Stimulated activated naive CD4-positive, alpha-beta T cell (primary cell): ENCODE data around the gene SYCE1.
A peak's percentile ranks its signal among the peaks of the same experiment; 100 is the strongest.
"Not testable (repeated sequence)": the region's sequence is repeated elsewhere in the genome, so short reads cannot be mapped to it uniquely, and the experiment has no call there.

Experiments used
- DNase-seq, 6 experiments: peaks; one replicate each; lab custom pipeline; 2025; lab: John Stamatoyannopoulos, UW

Gene SYCE1

DNA sequence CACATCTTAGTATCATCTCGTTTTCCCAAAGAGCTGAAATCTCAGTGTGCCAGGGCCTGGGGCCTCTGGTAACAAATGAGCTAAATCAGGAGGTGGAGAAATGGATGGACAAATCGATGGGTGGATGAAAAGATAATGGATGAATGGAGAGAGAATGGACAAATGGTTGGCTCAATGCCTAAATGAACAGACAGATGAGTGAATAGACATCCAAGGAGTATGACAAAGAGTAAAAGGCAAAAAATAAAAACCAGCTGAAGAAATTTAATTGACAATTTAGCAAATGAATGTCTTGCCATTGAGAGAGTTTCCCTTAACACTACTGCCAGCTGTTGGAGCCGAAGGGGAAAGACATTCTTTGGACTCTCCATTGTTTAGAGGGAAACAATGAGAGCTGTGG is 8.0 kb downstream of the SYCE1 start:
- no peak for DNase-seq

DNA sequence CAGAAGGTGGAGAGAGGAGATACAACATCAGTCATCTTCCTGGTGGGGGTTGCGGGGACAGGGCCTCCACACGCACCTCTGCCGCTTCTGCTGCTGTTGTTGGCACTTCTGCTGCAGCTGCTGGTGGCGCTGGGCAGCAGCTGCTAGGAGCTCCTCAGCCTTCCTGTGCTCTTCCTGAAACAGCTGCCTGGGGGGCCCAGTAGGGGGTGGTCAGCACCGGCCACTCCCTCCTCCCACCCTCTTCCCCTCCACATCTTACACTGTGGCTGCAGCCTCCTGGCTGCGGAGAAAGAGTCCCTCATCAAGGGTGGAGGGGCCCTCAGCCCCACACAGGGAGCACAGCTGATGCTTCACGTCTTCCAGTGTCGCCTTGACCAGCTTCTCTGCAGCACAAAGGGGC is 9.9 kb downstream of the SYCE1 start:
- no peak for DNase-seq

DNA sequence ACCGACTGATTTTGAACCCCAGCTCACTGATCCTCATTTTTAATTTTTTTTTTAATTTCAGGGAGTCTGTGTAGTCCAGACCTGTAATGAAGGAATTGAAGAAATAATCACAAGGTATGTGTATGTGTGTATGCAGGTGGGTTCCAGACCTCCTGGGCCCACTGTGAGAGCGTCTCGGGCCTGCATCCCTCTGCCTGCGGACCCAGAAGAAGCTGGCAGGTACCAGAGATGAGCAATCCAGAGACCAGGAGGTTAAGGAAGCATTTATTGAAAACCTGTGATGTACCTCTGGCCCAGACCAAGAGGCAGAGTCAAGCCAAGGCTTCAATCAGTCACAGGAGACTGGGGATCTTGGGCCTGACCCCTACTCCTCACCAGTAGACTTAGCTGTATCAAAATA is 10.8 kb downstream of the SYCE1 start:
- DNase-seq: no peak

DNA sequence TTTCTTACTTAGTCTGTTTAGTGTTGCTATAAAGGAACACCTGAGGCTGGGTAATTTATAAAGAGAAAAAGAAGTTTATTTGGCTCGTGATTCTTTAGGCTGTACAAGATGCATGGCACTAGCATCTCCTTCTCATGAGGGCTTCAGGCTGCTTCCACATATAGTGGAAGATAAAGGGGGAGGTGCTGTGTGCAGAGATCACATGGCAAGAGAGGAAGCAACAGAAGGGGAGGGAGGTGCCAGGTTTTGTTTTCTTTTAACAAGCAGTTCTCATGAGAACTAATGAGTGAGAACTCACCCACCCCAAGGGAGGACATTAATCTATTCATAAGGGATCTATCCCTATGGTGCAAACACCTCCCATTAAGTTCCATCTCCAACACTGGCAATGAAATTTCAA is 20.9 kb downstream of the SYCE1 start:
- DNase-seq: no peak

DNA sequence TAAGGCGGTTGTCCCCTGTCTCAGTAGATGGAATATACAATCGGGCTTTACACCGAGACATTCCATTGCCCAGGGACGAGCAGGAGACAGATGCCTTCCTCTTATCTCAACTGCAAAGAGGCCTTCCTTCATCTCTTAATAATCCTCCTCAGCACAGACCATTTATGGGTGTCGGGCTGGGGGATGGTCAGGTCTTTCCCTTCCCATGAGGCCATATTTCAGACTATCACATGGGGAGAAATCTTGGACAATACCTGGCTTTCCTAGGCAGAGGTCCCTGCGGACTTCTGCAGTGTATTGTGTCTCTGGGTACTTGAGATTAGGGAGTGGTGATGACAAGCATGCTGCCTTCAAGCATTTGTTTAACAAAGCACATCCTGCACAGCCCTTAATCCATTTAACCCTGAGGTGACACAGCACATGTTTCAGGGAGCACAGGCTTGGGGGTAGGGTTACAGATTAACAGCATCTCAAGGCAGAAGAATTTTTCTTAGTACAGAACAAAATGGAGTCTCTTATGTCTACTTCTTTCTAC is 23.9 kb downstream of the SYCE1 start:
- not testable (repeated sequence) for DNase-seq

DNA sequence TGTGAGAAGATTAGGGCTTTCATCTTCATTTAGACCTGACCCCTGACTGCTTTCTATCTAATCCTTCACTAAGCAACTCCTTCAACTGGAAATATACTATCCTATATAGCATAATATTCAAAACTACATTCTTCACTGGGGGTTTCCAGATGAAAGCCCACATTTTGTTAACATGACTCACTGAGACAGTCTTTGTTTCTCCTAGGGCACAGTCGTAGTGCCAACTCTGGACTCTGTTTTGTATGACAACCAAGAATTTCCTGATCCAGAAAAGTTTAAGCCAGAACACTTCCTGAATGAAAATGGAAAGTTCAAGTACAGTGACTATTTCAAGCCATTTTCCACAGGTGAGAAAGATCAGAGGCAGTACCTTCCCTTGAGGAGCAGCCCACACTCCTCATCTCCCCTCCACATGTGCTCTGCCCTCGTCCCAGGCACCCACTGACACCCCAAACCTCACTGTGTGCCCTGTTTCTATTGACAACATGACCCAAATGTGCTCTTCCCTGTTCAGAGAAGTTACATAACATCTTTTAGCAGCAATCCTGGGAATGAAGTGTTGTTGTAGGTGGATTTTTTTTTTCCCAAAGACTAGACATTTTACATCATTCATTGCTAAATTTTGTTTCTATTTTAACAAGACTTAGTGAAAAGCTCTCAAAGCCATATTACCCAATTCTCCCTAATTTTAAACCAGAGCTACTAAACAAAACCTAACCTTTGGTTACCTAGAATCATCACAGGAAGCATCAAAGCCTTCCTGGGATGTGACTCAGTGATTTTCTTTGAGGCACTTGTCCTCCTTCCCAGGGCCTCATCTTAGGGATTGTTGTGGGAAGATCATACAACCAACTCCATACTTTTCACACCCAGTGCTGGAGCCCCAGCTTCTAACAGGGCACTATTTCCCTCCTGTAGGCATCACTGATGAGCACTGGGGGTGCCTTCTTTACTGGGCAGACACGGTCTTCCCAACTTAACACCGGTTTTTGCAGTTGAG is 27.5 kb downstream of the SYCE1 start:
- no peak for DNase-seq

DNA sequence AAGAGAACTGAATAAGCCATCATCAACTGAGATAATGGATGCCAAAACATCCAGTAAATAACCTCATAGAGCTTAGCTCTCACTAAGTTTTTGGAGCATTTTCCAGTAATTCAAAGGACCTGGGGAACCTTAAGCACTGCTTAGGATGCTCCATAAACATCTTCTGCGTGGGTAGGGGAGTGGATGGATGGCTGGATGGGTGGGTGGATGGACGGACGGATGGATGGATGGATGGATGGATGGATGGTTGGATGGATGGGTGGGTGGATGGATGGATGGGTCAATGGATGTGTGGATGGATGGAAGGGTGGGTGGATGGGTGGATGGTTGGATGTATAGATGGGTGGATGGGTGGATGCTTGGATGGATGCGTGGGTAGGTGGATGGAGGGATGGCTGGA is 29.2 kb downstream of the SYCE1 start:
- DNase-seq: no peak

DNA sequence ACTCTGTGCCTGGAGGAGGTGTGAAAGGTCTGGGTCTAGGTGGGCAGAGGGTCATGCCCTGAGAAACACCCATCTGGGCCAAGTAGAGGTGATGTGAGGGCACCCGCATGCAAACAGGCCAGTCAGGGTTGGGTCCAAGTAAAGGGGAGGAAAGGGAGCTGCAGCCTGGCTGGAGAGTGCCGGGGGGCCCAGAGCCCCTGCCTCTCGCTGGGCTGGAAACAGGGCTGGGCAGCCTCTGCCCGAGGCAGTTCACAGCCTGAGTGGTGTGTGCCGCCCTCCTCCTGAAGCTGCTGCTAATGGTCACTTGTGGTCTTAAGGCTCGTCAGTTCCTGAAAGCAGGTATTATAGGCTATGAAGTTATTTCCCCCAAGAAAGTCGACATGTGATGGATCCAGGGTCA is 31.0 kb downstream of the SYCE1 start:
- no peak for DNase-seq

DNA sequence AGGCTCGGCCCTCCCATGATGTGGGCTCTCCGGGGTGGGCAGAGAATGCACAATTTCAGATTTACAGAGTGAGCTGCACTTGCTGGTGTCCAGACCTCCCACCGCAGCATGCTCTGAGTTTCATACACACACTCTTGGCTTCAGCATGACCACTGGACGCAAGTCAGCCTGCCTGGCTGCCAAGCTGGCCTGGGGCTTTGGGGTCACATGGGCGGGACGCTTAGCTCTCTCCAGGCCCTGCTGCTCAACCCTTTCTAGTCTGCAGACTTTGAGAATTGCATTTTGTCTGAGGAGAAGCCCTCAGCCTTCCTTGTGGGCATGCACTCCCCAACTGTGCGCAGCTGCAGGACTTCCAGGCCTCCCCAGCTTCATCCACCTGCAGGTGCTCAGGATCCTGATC is 32.5 kb downstream of the SYCE1 start:
- no peak for DNase-seq

DNA sequence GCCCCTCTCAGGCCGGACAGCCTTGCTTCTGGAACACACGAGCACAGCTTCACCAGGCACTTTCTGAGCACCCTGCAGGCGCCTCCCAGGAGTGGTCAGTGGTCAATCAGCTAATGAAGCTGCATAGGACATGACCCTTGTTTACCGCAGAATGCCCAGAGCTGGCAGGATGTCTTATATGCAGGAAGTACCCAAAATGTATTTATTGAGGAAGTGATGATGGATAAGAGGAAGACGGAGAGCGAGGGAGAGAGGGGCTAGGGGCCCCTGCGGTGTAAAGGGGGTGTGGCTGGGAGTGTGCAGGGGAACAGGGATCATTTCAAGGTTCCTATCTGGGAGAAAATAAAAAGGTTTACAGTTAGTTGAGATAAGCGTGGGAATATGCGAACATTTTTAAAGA is 34.9 kb downstream of the SYCE1 start:
- DNase-seq: no peak

DNA sequence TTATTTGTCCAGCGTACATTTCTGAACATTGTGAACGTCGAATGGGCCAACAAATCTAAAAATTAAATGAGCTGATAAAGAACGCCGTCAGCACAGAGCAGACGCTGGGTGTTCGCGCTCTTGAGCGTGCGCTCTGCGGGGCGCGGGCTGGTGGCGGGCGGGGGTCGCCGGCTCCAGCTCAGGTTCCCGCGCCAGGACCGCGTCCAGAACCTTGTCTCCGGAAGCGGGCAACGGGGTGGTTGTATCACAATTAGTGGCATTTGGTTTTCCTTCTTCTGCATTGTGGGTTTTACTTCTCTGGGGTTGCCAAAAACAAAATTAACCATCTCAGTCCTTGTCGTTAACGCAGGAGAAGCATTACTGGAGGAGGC is 35.8 kb downstream of the SYCE1 start:
- no peak for DNase-seq

DNA sequence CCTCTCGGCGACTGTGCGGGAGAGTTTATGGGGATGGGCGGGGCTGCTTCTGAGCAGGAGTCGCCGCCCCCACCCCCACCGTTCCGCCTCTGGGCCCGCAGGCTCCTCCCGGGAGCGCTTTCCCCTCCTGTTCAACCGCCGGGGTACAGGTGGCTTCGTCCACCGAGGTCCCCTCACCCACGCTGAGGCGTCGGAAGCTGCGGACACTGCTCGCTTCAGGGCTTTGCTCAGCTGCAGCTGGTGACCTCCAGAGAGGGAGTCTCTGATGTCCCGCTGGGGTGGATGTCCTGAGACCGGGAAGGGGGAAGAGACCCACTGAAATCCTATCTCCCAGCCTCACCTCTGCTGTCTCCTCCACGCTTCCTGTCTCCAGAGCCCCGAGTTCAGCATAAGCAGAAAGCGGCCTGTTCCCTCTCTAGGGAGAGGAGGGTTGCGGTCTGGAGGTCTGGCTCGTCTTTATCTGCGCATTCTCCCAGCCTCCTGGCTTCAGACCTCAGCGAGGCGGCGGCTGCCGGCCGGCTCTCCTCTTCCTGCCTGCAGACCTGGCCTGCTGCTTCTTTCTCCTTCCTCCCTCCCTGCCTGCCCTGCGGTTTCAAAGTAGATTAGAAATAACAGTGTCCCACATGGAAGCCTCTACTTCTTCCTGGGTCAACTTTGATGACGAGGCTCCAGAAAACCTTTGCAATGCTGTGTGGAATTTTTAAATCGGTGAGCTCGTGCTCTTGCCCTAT is 36.4 kb downstream of the SYCE1 start:
- DNase-seq: no peak

DNA sequence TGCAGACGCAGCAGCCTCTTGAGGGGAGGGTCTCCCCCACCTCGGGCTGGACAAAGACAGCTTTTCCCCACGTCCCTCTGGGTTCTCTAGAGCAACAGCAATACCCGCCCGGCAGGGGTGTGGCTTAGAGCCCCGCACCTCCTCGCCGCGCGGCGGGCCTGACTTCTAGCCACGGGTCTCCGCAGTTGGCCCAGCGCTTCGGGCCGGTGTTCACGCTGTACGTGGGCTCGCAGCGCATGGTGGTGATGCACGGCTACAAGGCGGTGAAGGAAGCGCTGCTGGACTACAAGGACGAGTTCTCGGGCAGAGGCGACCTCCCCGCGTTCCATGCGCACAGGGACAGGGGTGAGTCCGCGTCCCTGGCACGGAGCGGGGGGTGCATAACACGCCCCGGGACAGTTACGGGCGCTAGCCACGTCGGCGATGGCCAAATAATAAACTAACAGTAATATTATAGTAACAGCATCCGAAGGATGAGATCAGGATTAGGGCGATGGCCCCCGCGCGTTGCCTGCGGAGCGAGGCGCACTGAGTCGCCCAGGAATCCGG is 37.0 kb downstream of the SYCE1 start:
- no peak for DNase-seq

DNA sequence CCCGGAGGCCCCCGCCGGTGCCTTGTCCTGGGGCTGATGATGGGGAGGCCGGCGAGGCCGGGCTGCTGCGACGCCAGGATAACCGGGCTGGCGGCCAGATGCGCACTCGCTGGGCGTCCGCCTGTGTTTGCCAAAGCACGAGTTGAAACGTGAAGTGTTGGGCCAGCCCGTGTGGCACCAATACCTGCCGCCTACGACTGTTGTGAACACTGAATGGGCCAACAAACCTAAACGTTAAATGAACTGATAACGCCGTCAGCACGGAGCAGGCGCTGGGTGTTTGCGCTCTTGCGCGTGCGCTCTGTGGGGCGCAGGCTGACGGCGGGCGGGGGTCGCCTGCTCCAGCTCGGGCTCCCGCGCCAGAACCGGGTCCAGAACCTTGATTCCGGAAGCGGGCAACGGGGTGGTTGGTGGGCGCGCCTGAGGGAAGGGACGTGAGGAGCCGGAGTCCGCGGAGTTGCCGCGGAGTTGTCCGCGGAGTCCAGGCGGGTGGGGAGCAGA is 37.6 kb downstream of the SYCE1 start:
- DNase-seq: no peak

DNA sequence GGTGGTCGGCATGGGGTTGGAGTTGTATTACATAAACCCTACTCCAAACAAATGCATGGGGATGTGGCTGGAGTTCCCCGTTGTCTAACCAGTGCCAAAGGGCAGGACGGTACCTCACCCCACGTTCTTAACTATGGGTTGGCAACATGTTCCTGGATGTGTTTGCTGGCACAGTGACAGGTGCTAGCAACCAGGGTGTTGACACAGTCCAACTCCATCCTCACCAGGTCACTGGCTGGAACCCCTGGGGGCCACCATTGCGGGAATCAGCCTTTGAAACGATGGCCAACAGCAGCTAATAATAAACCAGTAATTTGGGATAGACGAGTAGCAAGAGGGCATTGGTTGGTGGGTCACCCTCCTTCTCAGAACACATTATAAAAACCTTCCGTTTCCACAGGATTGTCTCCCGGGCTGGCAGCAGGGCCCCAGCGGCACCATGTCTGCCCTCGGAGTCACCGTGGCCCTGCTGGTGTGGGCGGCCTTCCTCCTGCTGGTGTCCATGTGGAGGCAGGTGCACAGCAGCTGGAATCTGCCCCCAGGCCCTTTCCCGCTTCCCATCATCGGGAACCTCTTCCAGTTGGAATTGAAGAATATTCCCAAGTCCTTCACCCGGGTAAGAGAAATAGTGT is 38.3 kb downstream of the SYCE1 start, which contains the start of gene CYP2E1:
TSS of gene CYP2E1 (plus strand) at position 407 of the 632 bp plus-strand sequence. CDS start at position 440, 33 bp downstream.
- no peak for DNase-seq

DNA sequence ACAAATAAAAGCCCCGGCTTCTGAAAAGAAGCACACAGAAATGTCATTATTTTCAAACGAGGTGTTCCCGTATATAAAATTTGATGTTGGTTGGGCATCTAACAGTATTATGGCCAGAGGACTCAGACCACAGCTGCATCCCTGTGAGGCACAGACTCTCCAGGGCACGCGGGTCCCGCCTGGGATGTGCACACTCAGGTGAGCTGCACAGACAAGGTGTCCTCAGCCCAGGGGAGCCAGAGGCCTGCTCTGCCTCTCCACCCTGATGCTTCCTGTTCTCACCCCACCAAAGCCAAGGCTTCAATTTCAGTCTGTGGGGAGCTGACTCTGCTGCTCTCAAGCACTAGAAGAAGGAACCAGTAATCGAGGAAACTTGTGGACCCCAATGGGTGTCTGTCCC is 39.9 kb downstream of the SYCE1 start:
- no peak for DNase-seq

DNA sequence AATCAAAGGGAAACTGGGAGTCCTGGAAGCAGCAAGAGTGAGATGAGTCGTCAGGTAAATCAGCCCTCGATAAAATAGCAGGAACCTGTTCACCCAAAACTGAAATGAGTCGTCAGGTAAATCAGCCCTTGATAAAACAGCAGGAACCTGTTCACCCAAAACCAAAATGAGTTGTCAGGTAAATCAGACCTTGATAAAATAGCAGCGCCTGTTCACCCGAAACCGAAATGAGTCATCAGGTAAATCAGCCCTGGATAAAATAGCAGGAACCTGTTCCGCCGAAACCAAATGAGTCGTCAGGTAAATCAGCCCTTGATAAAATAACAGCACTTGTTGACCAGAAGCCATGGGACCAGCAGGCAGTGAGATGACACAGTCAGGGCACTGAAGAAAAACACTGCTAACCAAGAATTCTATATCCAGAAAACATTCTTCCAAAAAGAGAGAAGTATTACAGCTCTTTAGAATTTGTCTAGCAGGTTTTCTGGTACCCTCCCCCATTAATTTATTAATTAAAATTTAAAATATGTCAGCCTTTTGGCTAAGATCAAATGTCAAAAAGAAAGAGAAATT is 41.7 kb downstream of the SYCE1 start:
- no peak for DNase-seq

DNA sequence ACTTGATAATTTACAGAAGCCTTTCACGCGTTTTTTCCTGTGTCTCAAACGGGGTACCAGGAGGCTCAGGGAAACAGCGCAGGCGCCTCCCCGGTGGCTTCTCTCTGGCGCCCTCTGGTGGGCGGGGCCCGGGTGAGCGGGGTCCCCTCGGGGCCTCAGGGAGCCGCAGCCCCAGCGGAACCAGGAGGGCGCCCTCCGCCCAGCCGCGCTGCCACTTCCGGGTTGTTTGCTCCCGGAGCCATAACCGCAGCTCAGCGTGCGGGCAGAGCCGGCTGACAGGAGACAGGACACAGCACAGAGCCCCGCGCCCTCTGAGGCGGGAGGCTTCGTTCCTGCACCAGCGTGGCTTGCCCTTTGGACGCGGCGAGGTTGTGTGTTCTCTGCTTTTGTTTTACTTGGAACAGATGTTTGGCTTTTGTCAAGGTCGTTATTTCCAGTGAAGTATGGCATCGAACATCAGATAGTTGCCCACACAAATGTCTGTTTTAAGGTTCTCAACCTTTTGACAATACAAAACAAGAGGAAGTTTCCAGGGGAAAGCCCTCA is 45.1 kb downstream of the SYCE1 start:
- DNase-seq: peak; percentile 72 to 90 (median 84)

DNA sequence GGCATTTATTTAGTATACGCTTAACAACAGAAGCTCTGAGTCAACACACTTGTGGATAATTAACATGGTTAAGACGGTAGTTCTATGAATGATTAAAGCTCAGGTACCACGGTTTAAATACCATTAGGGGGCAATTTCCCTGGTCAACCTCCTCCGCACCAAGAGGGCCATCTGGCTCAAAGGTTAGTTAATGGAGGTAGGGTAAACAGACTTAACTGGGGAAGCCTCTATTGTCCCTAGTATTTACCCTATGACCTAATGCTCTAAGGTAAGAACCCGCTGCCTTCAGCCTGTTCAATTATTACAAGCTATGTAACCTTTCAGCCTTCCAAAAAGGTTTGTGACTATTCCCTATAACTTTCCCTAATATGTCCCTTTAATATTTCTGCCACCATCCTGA is 46.9 kb downstream of the SYCE1 start:
- DNase-seq: not testable (repeated sequence)

DNA sequence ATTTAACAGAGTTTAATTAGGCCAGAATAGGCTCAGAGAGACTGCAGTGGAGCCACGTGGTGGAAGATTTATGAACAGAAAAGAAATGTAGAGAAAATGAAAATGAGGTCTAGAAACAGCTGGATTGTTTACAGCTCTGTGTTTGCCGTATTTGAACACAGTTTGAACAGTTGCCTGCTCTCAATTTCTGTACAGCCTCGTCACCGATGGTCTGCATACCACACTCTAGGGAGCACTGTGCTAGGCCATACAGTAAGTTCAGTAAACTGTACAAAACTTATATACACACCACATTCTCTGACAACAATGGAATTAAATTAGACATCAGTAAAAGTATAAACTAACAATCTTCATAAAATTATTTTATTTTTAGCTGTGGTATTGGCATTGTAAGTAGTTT is 49.3 kb downstream of the SYCE1 start:
- DNase-seq: no peak

DNA sequence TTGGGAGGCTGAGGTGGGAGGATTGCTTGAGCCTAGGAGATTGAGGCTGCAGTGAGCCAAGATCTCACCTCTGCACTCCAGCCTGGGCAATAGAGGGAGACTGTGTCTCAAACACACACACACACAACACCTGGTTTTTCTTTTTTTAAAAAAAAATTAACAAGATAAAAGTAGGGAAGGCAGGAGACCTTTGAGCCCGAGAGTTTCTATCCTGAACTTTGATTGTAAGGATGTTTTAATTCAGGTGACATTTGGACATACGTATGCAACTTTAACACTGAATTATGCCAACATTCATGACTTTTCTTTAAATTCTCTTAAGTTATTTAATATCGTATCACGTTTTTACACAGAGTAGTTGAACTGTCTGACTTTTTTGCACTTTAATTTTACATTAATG is 49.9 kb downstream of the SYCE1 start:
- no peak for DNase-seq
